Choroid plexus epithelial cell (primary cell): ENCODE data around the gene SESN3.

Experiments
- DNase-seq: peaks from one replicate; pipeline ENCODE4 v3.0.0-alpha.2; 2010; ENCODE audit warnings: low read depth
- H3K4me3 ChIP-seq: 2 replicates; pipeline ENCODE4 v1.5.1; 2011; ENCODE audit warnings: low read depth, mild to moderate bottlenecking, control low read depth, low read length, moderate library complexity
- CTCF ChIP-seq: conservative IDR thresholded peaks from 2 replicates; pipeline ENCODE4 v1.5.1; 2011; ENCODE audit warnings: low read depth, mild to moderate bottlenecking, control low read depth, inconsistent platforms, low read length, moderate library complexity

SESN3 gene

GRCh38 chr11:95156133-95156721 lies 74.8 kb downstream of the SESN3 start:
- no peak overlapping the region for H3K4me3 ChIP-seq
- TF ChIP-seq CTCF, result no peak
- no peak for DNase-seq

- no peak for TF ChIP-seq CTCF
- H3K4me3 ChIP-seq, result no peak overlapping the region
- no peak for DNase-seq
Observed at GRCh38 chr11:95155385-95155784, 75.6 kb downstream of the SESN3 start.

- peak; percentile 61 for TF ChIP-seq CTCF
- peak; percentile 59 for DNase-seq
- no peak overlapping the region for H3K4me3 ChIP-seq
Observed at GRCh38 chr11:95154514-95154913, 76.5 kb downstream of the SESN3 start.

GRCh38 chr11:95153857-95154246 lies 77.2 kb downstream of the SESN3 start:
- DNase-seq, result no peak
- no peak overlapping the region for H3K4me3 ChIP-seq
- TF ChIP-seq CTCF, result no peak

- no peak overlapping the region for H3K4me3 ChIP-seq
- no peak for DNase-seq
- TF ChIP-seq CTCF, result no peak
Observed at GRCh38 chr11:95152876-95153856, 77.8 kb downstream of the SESN3 start.

- TF ChIP-seq CTCF, result peak; percentile 79
- H3K4me3 ChIP-seq, result peak overlapping the region; percentile 68
- DNase-seq, result peak; percentile 94
Observed at GRCh38 chr11:95150956-95151684, 79.9 kb downstream of the SESN3 start.
